IPS-18c (cell line): ENCODE data around the gene NUDT14.

ENCODE experiments used
- H3K4me3 ChIP-seq: 2 replicates; pipeline ENCODE4 v1.7.0; 2013; ENCODE audit warnings: low read depth, mild to moderate bottlenecking, low read length, moderate library complexity; ENCODE audit not compliant: insufficient read depth
- H3K9me3 ChIP-seq: one replicate; pipeline ENCODE4 v1.6.1; 2013; ENCODE audit warnings: mild to moderate bottlenecking, low read length, moderate library complexity; ENCODE audit not compliant: control insufficient read depth, insufficient read depth

NUDT14 gene

GRCh38 chr14:105138021-105138541 lies 43.0 kb downstream of the NUDT14 start:
- H3K9me3 ChIP-seq = peaks cover 10% of the 10 kb centered on the region
- H3K4me3 ChIP-seq = no peak overlapping the region

- H3K9me3 ChIP-seq = peaks cover 10% of the 10 kb centered on the region
- H3K4me3 ChIP-seq = no peak overlapping the region
Observed at GRCh38 chr14:105137481-105138020, 43.6 kb downstream of the NUDT14 start.

DNA sequence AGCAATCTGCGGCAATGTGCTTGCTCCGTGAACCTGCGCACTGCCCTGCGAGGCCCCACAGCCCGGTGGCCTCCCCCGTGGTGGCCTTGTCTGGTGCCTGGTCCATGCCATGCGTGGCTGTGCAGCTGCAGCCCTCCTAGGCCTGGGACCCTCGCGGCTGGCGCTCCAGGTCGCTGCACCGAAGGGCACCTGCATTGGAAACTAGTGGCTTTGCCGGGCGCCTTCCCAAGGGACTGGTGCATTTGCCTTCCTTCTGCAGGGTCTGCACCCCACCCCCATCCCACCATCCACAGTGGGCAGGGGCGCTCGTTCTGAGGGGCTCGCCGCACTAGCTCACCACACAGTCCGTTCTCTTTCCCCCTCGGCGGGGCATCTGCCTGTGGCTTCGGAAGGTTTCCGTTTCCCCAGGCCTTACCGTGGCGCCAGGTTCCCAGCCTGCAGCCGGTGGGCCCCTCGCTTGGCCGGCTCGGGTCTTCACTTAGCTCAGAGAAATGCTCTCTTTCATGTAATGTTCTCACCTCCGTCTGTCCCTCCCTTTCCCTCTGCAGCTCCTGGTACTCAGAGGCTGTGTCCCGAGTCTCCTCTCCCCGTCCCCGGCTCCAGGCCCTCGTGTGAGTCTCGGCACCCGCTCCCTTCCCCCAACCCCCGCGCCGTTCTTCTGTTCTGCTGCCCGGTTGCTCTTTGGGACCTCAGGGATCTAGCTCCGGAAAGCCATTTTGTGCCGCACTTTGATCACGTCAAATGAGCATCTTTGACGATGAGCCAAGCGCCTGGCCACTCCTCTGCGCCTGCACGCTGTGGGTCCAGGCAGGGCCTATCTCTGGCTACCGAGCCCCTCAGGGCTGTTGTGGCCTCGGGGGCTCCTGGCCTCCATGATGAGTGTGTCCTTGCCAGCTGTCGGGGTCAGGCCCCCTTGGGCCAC lies 44.5 kb downstream of the NUDT14 start:
- peaks cover 7% of the 10 kb centered on the region for H3K9me3 ChIP-seq
- H3K4me3 ChIP-seq = no peak overlapping the region

DNA sequence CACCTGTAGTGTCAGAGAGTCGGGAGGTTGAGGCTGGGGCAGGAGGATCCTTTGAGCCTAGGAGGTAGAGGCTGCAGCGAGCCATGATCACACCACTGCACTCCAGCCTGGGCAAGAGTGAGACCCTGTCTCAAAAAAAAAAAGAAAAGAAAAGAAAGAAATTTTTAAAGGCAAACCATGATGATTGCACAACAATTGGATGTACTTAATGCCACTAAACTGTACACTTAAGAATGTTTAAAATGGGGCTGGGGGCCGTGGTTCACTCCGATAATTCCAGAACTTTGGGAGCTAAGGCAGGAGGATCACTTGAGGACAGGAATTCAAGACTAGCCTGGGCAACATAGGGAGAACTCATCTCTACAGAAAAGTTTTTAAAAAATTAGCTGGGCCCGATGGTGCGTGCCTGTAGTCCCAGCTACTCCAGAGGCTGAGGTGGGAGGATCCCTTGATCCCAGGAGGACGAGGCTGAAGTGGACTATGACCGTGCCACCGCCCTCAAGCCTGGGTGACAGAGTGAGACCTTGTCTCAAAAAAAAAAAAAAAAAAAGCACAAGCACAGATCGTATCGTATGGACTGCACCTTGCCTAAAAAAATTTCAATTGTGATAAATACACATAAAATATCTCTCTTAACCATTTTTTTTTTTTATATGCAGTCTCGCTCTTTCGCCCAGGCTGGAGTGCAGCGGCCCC lies 45.3 kb downstream of the NUDT14 start:
- Histone ChIP-seq H3K9me3 (peaks cover 7% of the 10 kb centered on the region), H3K4me3 (no peak overlapping the region)

GRCh38 chr14:105132921-105133654 lies 48.0 kb downstream of the NUDT14 start:
- H3K9me3 ChIP-seq = no peaks in the 10 kb centered on the region
- H3K4me3 ChIP-seq = no peak overlapping the region

DNA sequence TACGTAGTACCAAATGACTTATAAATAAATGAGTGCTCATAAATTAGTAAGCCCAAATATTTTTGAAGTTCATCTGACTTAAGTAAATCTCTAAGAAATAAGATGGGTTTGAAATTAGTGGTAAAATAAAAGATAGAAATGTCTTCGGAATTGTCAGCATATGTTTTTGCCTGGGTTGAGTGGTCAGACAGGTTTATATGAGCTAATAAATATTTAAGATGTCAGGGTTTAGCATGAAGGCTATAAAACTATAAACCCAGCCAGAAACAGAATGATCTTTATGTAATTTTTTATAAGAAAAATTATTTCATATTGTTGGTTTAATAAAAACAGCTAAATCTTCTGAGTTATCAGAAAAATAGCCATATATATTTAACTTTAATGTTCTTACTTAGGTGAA lies 49.9 kb downstream of the NUDT14 start:
- Histone ChIP-seq H3K9me3 (no peaks in the 10 kb centered on the region), H3K4me3 (no peak overlapping the region)

- Histone ChIP-seq H3K4me3 (no peak overlapping the region), H3K9me3 (no peaks in the 10 kb centered on the region)
Observed at GRCh38 chr14:105128059-105128458, 53.1 kb downstream of the NUDT14 start.

DNA sequence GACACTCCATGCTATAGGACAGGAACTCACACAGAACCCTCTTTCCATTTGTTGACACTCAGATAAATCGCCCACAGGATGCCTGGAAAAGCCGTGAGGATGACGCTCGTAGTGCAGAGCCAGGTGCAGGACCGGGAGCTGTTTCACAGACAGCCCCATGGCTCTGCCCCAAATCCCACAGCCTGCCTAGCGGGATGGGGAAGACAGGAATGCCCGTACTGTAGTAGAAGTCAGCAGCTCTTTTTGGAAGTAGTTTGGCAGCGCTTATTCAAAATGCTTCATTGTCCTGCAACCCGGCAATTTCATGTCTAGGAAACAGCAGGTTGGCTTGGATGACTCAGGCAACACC lies 54.2 kb downstream of the NUDT14 start:
- no peak overlapping the region for H3K4me3 ChIP-seq
- H3K9me3 ChIP-seq = no peaks in the 10 kb centered on the region

GRCh38 chr14:105126126-105126980 lies 54.8 kb downstream of the NUDT14 start:
- Histone ChIP-seq H3K4me3 (no peak overlapping the region), H3K9me3 (no peaks in the 10 kb centered on the region)

GRCh38 chr14:105124823-105125222 lies 56.3 kb downstream of the NUDT14 start:
- no peak overlapping the region for H3K4me3 ChIP-seq
- H3K9me3 ChIP-seq = no peaks in the 10 kb centered on the region

DNA sequence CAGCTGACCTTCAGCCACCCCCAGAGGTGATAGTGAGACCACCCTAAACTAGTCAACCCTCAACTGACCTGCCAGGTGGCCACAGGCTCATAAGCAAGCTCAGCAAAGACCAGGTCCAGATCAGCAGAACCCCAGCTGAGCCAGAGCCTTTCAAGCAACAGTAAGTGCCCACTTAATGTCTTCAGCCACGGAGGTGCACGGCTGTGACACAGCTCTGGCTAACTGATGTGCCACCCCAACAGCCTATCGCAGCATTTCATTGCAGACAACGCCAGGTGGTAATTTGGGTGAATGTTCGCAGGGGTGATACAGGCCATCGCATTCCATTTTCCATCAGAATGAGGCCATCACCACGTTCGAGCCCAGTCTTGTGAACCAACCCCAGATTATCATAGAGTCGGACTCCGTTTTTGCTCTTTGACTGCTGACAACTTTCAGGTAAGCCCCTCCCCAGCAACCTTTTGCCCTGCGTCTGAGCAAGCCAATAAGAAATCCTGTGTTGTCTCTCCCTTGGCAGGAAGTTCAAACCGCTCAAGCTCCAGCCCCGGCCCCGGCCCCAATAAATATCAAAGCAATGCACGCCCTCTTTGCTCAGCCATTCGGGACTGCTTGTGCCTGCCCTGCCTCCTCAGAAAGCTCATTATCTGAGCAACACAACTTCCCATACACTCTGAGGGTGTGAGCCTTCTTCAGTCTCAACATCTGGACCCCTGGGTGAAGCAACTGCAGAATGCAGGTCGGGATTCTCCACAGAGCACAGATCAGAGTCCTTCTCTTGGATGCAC lies 56.9 kb downstream of the NUDT14 start:
- no peak overlapping the region for H3K4me3 ChIP-seq

DNA sequence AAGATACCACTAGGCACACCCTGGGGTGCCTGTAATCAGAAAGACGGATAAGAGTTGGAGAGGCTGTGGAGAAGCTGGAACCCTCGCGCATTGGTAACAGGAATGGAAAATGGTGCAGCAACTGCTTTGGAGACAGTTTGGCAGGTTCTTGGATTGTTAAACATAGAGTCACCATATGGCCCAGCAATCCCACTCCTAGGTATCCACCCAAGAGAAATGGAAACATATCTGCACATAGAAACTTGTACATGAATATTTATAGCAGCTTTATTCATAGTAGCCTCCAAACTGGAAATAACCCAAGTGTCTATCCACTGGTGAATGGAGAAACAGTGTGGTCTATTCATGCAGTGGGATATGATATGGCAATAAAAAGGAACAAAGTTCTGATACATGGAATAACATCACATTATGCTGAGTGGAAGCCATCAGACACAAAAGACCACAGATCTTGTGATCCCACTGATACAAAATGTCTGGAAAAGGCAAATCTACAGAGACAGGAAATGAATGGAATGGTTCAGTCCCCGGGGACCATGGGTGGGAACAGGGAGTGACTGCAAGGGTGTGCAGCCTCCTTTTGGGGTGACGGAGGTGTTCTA lies 57.9 kb downstream of the NUDT14 start:
- Histone ChIP-seq H3K4me3 (no peak overlapping the region), H3K9me3 (no peaks in the 10 kb centered on the region)

More for the DNA sequence above, 56.9 kb downstream of the NUDT14 start:
- no peaks in the 10 kb centered on the region for H3K9me3 ChIP-seq
